GM21717 (cell line): ENCODE results near the gene KLHL29.

ENCODE experiments used
- ATAC-seq: cut with Tn5 transposase; IDR thresholded peaks from one replicate; pipeline ENCODE4 v1.9.1; 2021; ENCODE audit warnings: mild to moderate bottlenecking, moderate library complexity; ENCODE audit not compliant: unreplicated experiment

KLHL29 gene

DNA sequence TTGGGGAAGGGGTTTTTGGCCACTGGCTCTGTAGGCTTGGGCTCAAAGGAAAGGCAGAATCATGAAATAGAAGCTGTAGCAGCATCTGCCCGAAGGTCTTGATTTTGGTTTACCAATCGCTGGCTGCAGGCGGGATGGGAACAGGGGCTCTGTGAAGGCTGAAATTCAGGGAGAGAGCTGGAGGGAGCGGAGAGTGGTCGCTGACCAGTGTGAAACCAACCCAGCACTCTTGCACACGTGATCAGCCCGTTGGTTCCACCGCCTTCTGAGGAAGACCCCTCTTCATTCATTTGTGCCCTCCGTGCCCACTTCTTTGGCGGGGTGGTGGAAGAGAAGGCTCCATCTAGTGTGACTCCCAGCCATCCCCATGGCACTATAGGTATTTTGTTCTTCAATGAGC lies 82.6 kb downstream of the KLHL29 start:
- no peak for ATAC-seq

DNA sequence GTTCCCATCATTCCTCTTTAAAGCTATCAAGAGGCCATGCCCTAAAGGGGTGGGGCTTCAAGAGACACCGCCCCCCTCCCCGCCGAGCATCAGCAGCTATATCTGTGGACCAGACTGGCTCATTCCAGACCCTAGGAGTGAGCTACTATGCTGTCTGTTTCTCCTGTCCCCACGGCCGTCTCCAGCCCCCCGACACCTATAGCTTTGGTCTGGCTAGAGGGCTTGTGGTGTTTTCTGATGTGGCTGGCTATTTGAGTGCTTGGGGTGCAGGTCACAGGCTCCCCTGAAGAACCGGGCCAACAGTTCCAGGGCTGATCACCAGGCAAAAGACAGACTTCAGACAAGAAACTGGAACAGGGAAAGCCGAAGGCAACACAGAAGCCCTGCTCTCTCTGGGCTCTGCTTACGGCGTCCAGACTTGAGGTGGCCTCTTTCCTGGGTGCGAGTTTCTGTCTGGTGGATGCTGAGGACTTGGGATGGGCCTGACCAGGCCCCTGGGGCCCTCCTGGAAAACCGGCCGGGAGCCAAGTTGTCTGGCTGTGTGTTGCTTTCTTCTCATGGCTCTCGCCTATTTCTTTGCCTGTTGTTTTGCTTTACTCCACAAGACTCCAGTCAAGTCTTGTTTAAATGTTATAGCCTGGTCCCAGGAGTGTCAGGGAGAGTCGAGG lies 83.6 kb downstream of the KLHL29 start:
- no peak for ATAC-seq

DNA sequence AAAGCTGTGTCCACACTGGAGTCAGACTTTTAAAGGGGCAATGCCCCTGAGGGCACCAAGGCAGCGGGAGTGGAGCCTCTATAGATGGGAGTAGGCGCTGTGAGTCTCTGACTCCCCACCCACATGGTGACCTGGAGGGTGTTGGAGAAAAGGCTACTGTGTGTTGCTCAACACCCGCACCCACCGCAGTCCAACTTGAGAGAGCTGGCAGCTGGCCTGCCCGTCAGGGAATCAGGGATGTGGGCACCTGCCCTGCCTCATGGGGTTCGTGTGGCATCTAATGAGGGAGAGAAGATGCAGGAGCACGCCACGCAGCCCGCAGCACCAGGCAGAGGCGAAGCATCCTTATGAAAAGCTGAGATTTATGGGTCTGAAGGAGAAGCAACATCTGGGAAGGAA lies 84.2 kb downstream of the KLHL29 start:
- ATAC-seq = no peak

DNA sequence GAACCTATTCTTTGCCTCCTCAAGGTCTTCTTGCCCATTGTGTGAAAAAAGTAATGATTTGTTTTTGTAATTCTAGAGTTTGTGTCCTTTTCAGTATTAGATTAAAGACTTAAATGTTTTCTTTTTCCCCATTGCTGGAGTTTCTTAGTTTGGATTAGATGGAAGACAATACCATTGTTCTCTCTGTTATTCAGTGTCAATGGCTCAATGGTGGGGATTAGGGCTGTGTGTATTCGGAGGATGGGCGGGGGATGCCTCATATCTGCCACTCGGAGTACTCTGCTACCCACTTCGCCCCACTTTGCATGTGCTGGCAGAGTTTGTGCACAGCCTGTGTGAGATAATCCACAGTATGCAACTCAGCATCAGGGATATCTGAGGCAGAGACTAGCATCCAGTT lies 90.1 kb downstream of the KLHL29 start:
- ATAC-seq = no peak

DNA sequence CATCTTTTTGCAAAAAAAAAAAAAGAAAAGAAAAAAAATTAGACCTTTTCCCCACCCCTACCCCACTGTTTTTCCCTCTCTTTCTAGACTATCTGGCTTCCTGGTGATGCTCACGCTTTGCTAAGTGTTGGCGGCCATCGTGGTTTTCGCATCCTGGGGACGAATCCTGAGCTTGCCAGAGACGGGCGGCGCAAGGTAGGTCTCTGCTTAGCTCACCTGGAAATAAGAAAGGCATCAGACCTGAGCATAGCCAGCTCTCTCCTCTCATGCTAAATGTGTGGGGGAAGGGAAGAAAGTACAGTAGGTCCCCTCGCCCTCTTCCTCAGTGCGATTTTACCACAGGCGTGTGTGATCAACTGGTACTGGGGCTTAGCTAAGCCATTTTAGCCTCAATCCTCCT lies 90.5 kb downstream of the KLHL29 start:
- no peak for ATAC-seq

DNA sequence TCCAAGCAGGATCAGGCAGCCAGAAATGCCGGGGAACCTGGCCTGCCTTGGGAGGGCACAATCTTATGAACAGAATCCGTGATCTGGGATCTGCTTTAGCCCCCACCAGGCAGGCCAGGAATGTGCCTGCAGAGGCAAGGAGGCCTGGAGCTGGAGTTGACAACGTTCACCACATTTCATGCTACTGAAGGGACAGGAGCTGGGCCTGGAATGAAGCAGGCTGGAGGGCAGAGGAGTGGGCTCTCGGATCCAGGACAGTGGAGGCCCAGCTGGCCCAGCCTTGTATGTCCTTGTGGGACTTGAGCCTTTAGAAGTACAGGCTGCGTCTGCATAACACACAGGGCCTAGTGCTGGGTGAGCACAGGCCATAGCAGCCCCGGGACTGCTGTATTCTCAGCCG lies 91.8 kb downstream of the KLHL29 start:
- ATAC-seq = no peak

DNA sequence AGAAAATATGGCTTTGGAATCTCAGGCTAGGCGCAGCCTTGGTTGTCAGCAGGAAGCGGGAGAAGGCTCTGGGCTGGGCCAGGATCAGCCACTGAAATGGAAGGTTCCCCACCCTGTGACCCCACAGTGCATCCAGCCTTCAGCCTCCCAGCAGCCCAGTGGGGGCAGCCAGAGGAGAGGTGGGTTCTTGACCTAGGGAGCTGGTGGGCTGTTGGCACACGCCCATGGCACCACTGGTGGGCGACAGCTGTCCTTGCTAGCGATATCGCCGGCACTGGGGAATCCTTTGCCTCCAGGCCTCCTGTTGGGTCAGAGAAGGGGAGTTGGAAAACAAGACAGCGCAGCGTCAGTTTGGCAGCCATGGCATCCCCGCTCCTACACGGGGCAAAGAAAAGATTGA lies 92.4 kb downstream of the KLHL29 start:
- ATAC-seq = no peak

DNA sequence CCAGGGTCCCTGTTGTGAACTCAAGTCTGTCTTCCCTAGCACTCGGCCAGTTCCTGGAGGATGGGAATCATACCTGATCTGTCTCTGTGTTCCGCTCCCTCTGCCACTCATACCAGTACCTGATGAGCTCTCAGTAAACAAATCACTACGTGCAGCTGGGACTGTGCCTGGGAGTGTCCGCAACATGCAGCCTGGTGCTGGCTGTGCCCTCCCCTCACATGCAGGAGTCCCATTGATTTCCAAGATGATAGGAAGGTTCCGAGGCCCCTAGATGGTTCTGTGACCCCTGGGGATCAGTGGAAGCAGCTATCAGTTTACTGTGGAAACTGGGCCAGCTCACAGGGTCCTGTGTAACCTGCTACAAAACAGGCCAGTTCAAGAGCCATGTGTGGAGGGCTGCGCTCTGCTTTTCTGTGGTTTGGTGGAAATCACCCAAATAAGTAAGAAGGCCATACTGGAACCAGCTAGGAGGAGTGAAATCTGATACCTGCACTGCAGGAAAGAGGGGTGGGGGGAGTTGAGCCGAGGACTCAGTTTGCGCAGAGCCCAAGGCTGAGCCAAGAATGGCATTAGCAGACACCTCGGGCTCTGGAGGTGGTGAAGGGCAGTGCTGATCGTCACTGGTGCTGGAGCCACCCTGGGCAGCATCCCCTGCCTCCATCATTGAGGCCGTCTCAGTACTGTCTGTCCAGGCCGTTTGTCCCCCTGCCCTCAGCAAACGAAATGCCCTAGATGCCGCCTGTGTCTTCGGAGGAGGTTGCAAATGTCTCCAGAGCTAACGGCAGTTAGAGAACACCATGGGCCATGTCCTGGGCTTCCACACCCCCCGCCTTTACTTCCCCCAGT lies 93.3 kb downstream of the KLHL29 start:
- no peak for ATAC-seq

DNA sequence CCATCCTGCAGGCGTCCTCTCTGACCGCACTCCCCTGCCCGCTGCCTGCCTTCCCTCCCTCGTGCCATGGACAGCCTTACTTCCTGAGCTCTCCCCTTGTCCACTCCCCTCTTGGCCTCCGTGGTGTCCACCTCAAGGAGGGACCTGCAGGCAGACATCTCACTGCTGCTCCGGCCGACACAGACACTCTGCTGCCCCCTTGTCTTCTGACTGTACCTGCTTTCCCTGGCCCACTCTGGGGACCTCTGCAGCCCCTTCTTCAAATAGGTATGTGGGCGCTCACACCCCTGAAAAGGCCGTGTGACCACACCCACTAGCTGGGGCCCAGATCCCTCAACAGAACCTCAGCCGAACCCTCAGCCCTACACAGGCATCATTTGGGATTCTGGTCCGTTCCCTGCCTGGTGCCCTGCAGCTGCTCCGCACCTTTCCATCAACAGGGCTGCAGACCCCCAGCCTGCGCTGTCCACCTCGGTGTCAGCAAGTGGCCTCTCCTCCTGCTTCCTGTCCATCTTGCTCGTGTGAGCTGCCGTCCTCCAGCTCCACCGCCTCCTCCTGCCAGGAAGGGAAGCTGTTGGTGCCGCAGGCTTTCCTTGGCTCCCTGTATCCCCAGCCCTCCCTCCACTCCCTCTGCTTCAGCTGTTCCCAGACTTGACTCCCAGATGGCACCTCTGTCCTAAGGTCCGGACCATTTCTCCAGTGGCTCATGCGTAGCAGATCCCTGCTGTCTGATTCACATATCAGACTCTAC lies 94.1 kb downstream of the KLHL29 start:
- no peak for ATAC-seq

DNA sequence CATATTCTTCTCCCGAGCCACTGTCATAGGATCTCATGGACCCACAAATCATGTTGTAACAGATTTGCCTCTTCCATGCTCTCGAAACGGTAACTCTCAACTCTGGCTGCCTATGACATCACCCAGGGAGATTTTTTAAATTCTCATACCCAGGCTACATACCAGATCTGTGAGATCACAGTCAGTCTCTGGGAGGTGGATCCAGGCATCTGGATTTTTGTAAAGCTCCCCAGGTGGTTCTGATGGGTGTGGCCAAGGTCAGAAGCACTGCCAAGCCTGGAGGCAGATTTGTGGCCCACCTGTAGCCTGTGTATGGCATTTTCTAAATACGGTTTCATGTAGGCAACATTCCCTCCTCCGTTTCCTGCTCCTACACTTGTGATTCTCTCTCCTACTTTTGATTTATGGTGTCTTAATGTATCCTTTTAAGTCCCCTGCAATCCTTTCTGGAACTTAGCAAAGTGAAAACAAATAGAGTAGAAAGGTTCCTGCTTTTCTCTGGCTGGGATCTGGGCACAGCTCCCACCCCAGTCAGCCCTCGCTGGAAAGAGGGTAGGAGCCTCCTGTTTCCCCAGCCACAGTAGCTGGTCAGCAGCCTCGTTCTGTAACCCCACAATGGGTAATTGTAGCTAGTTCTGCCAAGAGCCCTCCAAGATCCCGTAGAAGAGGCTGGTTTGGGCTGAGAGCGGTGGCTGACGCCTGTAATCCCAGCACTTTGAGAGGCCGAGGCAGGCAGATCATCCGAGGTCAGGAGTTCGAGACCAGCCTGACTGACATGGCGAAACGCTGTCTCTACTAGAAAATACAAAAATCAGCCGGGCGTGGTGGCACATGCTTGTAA lies 96.2 kb downstream of the KLHL29 start:
- ATAC-seq = no peak

DNA sequence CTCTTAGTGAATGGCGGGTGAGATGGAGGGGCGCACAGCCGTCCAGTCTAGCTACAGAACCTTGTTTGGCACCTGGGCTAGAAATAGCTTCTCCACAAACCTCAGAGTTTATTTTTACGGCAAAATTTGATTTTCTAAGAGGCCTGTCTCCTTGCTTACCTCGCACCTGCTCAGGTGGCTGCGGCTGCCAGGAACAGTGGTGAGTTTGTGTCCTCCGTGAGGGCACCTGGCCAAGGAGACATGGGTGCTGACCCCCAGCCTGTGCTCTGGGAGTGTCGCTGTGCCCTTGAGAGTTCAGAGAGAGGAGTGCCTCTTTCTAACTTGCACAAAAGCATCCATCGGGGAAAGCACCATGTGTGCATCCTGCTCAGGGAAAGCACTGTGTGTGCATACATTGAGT lies 97.2 kb downstream of the KLHL29 start:
- no peak for ATAC-seq

DNA sequence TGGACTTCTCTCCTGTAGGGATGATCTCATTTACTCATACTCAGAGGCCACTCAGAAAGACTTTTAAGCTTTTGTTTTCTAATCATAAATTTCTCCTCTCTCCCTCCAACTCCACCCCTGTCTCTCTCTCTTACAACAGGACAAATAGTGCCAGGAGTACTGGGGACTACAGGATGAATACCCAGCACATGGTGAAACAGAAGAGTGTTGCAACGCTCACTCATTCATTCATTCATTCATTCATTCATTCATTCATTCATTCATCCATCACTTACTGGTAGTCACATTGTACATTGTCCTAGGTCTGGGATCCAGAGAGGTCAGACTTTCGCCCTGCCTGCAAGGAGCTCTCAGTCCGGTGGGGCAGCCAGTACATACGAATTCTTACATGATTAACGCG lies 97.6 kb downstream of the KLHL29 start:
- ATAC-seq = no peak

DNA sequence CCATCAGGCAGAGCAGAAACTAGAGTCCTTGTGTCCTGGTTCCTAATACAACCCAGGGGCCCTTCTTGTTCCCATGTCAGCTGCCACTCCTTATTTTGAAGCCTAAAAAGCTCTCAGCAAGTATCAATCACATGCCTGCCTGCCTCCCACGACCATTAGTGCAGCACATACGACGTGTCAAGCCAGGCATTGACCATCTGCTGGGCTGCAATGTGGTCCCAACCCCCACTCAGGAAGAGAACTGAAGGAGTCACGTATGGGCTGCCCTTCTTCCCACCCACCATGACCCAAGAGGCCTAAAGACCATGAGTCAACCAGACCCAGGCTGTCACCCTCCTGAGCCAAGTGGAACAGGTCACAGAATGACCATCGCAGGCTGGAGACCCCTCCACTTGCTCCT lies 98.8 kb downstream of the KLHL29 start:
- ATAC-seq = no peak

DNA sequence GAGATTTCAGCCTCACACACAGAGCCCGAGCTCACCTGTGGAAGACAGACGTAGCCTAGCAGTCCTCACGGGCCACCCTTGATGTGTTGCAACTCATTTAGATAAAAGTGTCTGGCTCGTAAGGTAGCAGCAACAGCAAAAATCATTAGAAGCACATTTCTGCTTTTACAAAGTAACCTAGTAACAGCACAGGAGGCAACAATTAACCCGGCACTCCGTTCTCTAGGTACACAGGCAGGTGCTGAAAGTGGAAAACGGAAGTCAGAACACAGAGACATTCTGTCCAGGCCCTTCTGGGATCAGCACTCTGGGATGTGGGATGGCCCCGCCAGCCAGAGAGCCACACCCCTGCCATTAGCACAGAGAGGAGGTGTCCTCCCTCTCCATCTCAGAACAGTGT lies 99.3 kb downstream of the KLHL29 start:
- ATAC-seq = no peak

DNA sequence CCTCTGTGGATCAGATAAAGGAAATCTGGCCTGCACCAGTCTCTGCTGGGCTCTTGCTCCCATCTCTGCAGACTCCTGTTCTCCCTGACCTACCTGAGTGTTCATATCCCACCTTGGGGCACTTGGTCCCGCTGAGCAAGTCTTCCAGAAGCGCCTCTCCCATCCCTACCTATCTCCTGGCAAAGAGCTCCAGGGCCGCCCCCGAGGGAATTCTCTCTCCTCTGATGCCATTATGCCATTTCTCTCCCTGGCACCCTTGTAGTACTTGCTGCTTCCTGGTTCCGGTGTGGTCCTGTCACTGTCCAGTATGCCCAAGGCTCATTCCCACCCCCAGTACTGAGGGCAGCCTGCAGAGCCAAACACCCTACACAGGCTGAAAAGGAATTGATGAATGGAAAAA lies 99.8 kb downstream of the KLHL29 start:
- no peak for ATAC-seq

DNA sequence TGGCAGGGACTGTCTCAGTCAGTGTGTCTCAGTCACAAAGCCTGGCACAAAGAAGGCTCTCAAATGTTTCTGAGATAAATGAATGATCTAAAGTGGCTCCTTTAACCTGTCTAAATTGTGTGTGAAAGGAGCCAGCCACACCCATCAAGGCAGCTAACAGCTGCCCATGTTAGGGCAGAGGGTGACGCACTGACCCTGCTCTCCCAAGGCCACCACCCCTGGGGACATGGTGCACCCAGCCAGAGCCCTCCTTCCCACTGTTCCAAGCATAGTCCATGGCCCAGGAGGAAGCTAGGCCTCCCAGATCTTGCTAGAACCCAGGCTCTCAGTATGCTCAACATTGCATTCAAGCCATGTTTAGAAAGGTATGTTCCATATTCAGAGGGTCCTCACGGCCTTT lies 100.3 kb downstream of the KLHL29 start:
- no peak for ATAC-seq

DNA sequence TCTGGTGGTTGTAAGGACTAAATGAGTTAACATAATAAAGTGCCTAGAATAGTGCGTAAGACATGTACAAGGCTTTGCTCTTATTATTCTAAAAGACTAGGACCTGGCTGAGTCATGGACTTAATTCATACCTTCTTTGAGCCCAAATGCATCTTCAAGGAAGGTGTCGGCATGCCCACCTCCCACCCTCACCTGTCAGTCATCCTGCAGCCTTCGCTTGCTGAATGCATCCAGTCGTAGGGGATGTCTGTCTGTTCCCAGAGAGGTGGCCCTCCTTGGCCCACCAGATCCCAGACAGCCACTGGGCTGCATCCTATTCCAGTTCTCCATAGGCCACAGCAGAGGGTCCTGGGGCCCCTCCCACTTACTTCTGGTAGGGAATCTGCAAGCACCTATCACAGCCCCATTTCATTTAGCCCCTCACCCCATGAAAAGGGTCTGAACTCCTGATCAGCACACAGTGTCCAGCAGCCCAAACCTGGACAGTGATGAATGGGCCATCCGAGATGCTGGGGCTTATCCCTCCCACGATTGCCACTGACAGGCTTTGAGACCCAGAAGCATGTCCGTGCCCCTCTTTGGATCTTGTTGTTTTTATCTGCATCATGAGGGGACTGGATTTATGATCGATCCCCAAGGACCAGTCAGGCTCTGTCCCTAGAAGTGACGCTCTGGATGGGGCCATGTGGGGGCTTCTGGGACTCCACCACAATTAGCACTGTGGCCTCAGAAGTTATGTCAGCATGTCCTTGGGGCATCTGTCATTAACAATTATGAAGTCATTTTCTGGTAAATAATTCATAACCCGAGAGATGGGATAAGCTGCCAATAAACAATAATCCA lies 101.1 kb downstream of the KLHL29 start:
- no peak for ATAC-seq

DNA sequence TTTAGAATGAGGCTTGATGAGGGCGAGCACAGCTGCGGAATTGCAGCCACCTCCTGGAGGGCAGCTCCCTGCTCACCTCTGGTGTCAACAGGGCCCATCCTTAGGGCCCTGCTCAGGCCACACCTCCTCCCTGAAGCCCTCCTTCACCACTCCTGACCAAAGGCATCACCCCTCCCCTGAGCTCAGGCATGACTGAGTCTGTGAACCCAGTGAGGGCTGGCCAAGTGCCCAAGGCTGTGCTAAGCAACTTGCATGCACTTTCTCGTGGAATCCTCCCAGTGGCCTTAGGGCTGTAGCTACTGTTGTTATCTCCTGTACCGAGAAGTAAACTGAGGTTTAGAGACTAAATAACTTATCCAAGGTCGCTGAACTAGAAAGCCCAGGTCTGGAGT lies 101.7 kb downstream of the KLHL29 start:
- no peak for ATAC-seq

DNA sequence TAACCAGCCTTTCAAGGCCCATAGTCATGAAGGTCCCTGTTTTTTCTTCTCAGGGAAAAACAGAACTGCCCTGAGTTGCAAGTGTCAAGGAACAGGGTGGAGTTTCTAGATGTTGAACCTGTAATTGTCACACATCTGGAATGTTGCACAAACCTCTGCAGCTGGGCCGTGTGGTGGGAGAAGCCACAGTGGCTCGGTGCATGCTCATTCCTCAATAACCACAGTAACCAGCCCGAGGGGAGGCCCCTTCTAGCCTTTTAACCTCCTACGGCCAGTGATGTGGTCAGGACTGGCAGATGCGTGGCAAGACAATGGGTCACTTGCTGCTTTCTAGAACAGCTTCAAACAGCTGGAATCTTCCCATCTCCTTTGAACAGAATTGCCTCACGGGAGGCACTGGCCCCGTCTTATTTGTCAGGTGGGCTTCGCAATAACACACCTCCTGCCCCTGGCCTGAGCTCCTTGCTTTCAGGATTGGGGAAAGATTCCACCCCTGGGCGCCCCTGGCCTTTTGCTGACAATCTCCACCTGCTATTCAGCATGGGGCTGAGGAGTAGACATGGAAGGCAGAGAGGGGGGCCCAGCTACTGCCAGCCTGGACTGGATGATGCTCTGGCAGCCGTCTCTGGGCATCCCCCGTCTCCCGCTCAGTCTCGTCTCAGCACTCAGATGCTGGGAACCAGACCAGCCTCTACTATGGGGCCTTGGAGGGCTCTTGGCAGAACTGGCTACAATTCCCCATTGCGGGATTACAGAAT lies 102.9 kb downstream of the KLHL29 start:
- no peak for ATAC-seq
